ENCODE data around the gene PPIE. TPM values are rescaled to one million over a fixed set of nuclear protein-coding genes. Genes with fewer than 3 reads are reported as not detected.

Gene PPIE
- total RNA-seq, 2 experiments from 2014 or later: 54.5 to 71.9 TPM

- ChIA-PET POLR2A (no interaction called here), CTCF (ENCODE audit: unreplicated experiment) (no interaction called here)
- H2AFZ ChIP-seq (ENCODE audit: low read length): no peak overlapping the region
- intact Hi-C loops (cut with micrococcal nuclease; ENCODE audit: unreplicated experiment): no loop called here
- peaks cover 6% of the 10 kb centered on the region for H3K4me1 ChIP-seq (ENCODE audit: insufficient read depth, low read length, poor library complexity, severe bottlenecking)
- DNase-seq (ENCODE audit: low spot score): no peak
- no peaks in the 10 kb centered on the region for H3K36me3 ChIP-seq (ENCODE audit: insufficient read depth, low read length)
- no peak overlapping the region for H3K27ac ChIP-seq (ENCODE audit: low read depth, low read length, poor library complexity, severe bottlenecking)
- no peaks in the 10 kb centered on the region for H3K9me2 ChIP-seq (ENCODE audit: insufficient read depth, low read length)
- no TSS peak for BruUV-seq (replicated peaks)
- H3K9me3 ChIP-seq (ENCODE audit: low read length): no peaks in the 10 kb centered on the region
- H3K79me2 ChIP-seq (ENCODE audit: insufficient read depth, low read depth, low read length): no peaks in the 10 kb centered on the region
- no peak overlapping the region for H3K4me2 ChIP-seq (ENCODE audit: low read length)
- TF ChIP-seq EZH2phosphoT487 (IDR thresholded peaks at IDR 0.05; ENCODE audit: borderline replicate concordance, low read depth, low read length): no peak
- TF ChIP-seq CTCF (conservative IDR thresholded peaks at IDR 0.05; ENCODE audit: low read length): no peak
- H3K4me3 ChIP-seq (ENCODE audit: low read depth, low read length, poor library complexity, severe bottlenecking): no peak overlapping the region
- no peaks in the 10 kb centered on the region for H4K20me1 ChIP-seq (ENCODE audit: insufficient read depth, low read length)
Observed at GRCh38 chr1:39791838-39792237, 53.2 kb downstream of the PPIE start.

GRCh38 chr1:39795651-39796050, 57.0 kb downstream of the PPIE start:
- H3K9me2 ChIP-seq (ENCODE audit: insufficient read depth, low read length): no peaks in the 10 kb centered on the region
- no peak for TF ChIP-seq CTCF (conservative IDR thresholded peaks at IDR 0.05; ENCODE audit: low read length)
- TF ChIP-seq EZH2phosphoT487 (IDR thresholded peaks at IDR 0.05; ENCODE audit: borderline replicate concordance, low read depth, low read length): no peak
- CTCF ChIA-PET (ENCODE audit: unreplicated experiment): interaction anchor here (0.6 kb wide), 1 partner anchor 1536 kb away, joined by 3 read pairs; no protein-coding TSS in a partner anchor

More at GRCh38 chr1:39795651-39796050, 57.0 kb downstream of the PPIE start:
- intact Hi-C loops (cut with micrococcal nuclease; ENCODE audit: unreplicated experiment): loop anchor here (5.0 kb wide), 1 partner anchor 188 kb away; no protein-coding TSS in a partner anchor
- Histone ChIP-seq H3K79me2 (ENCODE audit: insufficient read depth, low read depth, low read length) (no peaks in the 10 kb centered on the region), H3K4me1 (ENCODE audit: insufficient read depth, low read length, poor library complexity, severe bottlenecking) (peaks cover 11% of the 10 kb centered on the region), H3K4me2 (ENCODE audit: low read length) (no peak overlapping the region), H2AFZ (ENCODE audit: low read length) (no peak overlapping the region), H4K20me1 (ENCODE audit: insufficient read depth, low read length) (no peaks in the 10 kb centered on the region), H3K27ac (ENCODE audit: low read depth, low read length, poor library complexity, severe bottlenecking) (no peak overlapping the region), H3K9me3 (ENCODE audit: low read length) (no peaks in the 10 kb centered on the region), H3K4me3 (ENCODE audit: low read depth, low read length, poor library complexity, severe bottlenecking) (no peak overlapping the region), H3K36me3 (ENCODE audit: insufficient read depth, low read length) (no peaks in the 10 kb centered on the region)
- BruUV-seq (replicated peaks): no TSS peak
- POLR2A ChIA-PET: no interaction called here
- DNase-seq (ENCODE audit: low spot score): no peak
